ENCODE data around the gene DUSP28. TPM values are rescaled to one million over a fixed set of nuclear protein-coding genes. Genes with fewer than 3 reads are reported as not detected.

Gene DUSP28
- total RNA-seq, 3 donors from 2014 or later = 3.5 to 5.3 (median 4.3) TPM

DNA sequence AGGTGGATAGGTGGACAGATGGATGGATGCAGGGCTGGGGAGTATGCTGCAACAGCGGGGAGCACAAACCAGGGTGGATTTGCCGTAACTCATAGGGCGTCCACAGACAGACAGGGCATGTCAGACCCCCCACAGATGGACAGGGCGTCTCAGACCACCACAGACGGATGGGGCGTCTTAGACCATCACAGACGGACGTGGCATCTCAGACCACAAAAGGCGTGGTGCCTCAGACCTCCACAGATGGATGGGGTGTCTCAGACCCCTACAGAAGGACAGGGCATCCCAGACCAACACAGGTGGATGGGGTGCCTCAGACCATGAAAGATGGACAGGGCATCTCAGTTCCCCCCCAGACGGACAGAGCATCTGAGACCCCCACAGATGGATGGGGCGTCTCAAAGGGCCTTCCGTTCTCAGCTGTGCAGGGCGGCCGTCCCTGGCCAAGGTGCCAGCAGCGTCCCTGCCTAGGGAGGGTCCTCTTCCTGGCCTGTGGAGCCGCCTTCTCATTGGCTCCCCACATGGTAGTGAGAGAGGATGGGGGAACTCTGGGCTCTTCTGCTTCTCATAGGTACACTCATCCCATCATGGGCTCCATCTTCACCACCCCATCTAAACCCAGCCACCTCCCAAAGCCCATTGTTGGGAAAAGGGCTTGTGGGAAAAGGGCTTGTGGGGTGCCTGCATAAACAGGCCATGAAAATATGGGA is 4.5 kb upstream of the DUSP28 start:
- no peak for ATAC-seq
- TF ChIP-seq, protein P1, sequence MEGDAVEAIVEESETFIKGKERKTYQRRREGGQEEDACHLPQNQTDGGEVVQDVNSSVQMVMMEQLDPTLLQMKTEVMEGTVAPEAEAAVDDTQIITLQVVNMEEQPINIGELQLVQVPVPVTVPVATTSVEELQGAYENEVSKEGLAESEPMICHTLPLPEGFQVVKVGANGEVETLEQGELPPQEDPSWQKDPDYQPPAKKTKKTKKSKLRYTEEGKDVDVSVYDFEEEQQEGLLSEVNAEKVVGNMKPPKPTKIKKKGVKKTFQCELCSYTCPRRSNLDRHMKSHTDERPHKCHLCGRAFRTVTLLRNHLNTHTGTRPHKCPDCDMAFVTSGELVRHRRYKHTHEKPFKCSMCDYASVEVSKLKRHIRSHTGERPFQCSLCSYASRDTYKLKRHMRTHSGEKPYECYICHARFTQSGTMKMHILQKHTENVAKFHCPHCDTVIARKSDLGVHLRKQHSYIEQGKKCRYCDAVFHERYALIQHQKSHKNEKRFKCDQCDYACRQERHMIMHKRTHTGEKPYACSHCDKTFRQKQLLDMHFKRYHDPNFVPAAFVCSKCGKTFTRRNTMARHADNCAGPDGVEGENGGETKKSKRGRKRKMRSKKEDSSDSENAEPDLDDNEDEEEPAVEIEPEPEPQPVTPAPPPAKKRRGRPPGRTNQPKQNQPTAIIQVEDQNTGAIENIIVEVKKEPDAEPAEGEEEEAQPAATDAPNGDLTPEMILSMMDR (IDR thresholded peaks at IDR 0.05) = no peak
- intact Hi-C loops (cut with DNase I, micrococcal nuclease) = no loop called here
- Histone ChIP-seq H3K36me3 (ENCODE audit: low read depth) (no peaks in the 10 kb centered on the region), H3K4me3 (no peak overlapping the region), H3K9me3 (no peaks in the 10 kb centered on the region), H3K4me1 (ENCODE audit: low read depth) (peaks cover 27% of the 10 kb centered on the region)
- no peak for DNase-seq

- peaks cover 31% of the 10 kb centered on the region for H3K4me1 ChIP-seq (ENCODE audit: low read depth)
- ATAC-seq = no peak
- TF ChIP-seq, protein P1 (IDR thresholded peaks at IDR 0.05) = no peak
- H3K9me3 ChIP-seq = no peaks in the 10 kb centered on the region
- H3K4me3 ChIP-seq = no peak overlapping the region
- DNase-seq = peak; percentile 51 to 61 (median 55)
- intact Hi-C loops (cut with DNase I, micrococcal nuclease) = no loop called here
- no peaks in the 10 kb centered on the region for H3K36me3 ChIP-seq (ENCODE audit: low read depth)
Measured at GRCh38 chr2:240556553-240557100, 3.5 kb upstream of the DUSP28 start.

GRCh38 chr2:240557101-240557751 is 2.9 kb upstream of the DUSP28 start:
- DNase-seq = peak; percentile 12 to 62 (median 43)
- Histone ChIP-seq H3K36me3 (ENCODE audit: low read depth) (no peaks in the 10 kb centered on the region), H3K4me1 (ENCODE audit: low read depth) (peaks cover 36% of the 10 kb centered on the region), H3K9me3 (no peaks in the 10 kb centered on the region), H3K4me3 (no peak overlapping the region)
- intact Hi-C loops (cut with DNase I, micrococcal nuclease) = no loop called here
- TF ChIP-seq, protein P1 (IDR thresholded peaks at IDR 0.05) = no peak
- ATAC-seq = no peak

- DNase-seq (peak; percentile 78 to 86 (median 84)), ATAC-seq (peak; percentile 23)
- TF ChIP-seq, protein P1 (IDR thresholded peaks at IDR 0.05) = no peak
- Histone ChIP-seq H3K4me1 (ENCODE audit: low read depth) (peaks cover 41% of the 10 kb centered on the region), H3K36me3 (ENCODE audit: low read depth) (no peaks in the 10 kb centered on the region), H3K9me3 (no peaks in the 10 kb centered on the region), H3K4me3 (no peak within 1 kb of the TSS)
- intact Hi-C loops (cut with DNase I, micrococcal nuclease) = no loop called here
Measured at GRCh38 chr2:240557808-240558207, 2.3 kb upstream of the DUSP28 start, which contains the start of gene ANKMY1. TSS of gene ANKMY1 (minus strand) at chr2:240557988. CDS start at chr2:240557335, 653 bp downstream.

DNA sequence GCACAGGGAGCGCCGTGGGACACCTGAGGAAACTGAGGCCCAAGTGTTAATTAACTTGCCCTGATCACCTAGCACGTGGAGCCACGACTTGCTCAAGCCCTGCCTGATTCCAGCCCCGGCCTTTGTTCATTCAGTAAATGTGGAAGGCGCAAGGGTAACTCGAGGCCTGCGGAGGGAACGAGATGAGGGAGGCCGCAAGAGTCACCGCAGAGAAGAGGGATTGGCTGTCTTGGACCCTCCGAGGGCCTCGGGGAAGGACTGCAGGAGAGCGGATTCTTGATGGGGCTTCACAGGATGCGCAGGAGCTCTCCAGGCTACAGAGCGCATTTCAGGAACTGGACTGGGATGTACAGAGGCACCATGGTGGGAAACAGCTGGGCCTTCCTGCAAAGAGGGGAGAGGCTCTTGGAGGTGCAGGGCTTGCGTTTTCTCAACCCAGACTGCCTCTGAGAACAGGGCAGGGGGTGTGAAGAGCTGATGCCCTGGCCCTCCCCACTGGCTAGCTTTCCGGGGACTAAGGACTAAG is 1.9 kb upstream of the DUSP28 start:
- TF ChIP-seq, protein P1 (IDR thresholded peaks at IDR 0.05) = no peak
- Histone ChIP-seq H3K36me3 (ENCODE audit: low read depth) (no peaks in the 10 kb centered on the region), H3K4me3 (no peak overlapping the region), H3K9me3 (no peaks in the 10 kb centered on the region), H3K4me1 (ENCODE audit: low read depth) (peaks cover 42% of the 10 kb centered on the region)
- DNase-seq (no peak), ATAC-seq (no peak)
- intact Hi-C loops (cut with DNase I, micrococcal nuclease) = no loop called here

Measured in mucosa of descending colon (tissue), 3 donors.